GM12864 (cell line): ENCODE results near the gene AGO3.

Experiments
- DNase-seq: peaks from one replicate; pipeline ENCODE4 v3.0.0-alpha.2; 2011; ENCODE audit warnings: low read depth
- H3K4me3 ChIP-seq: 2 replicates; pipeline ENCODE4 v1.5.1; 2011; ENCODE audit warnings: mild to moderate bottlenecking, low read depth, low read length, control low read depth
- CTCF ChIP-seq: IDR thresholded peaks from 2 replicates; pipeline ENCODE4 v1.5.1; 2011; ENCODE audit warnings: low read depth, mild to moderate bottlenecking, moderate library complexity, low read length, control low read depth, inconsistent platforms; ENCODE audit errors: missing control alignments

The AGO3 gene

DNA sequence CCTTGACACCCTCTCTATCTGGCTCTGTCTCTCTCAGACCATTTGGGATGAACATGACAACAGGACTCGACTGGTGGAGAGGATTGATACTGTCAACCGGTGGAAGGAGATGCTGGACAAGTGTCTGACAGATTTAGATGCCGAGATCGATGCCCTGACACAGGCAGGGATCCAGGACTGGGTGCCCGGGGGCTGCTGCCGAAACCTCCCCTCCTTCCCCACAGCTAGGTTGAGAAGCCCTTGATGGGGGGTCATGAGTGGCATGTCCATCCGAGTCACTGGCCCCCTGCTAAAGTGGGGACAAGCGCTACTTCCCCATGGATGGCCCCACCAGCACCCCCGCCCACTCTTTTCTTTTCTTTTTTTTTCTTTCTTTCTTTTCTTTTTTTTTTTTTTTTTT lies 154.2 kb downstream of the AGO3 start:
- no peak for TF ChIP-seq CTCF
- no peak overlapping the region for H3K4me3 ChIP-seq
- DNase-seq, result no peak

GRCh38 chr1:36085686-36086526 lies 155.0 kb downstream of the AGO3 start:
- no peak overlapping the region for H3K4me3 ChIP-seq
- no peak for DNase-seq
- TF ChIP-seq CTCF, result no peak

GRCh38 chr1:36086529-36087232 lies 155.8 kb downstream of the AGO3 start:
- no peak overlapping the region for H3K4me3 ChIP-seq
- no peak for TF ChIP-seq CTCF

GRCh38 chr1:36087233-36088123 lies 156.6 kb downstream of the AGO3 start:
- no peak overlapping the region for H3K4me3 ChIP-seq
- no peak for DNase-seq

More at GRCh38 chr1:36086529-36087232, 155.8 kb downstream of the AGO3 start:
- no peak for DNase-seq

DNA sequence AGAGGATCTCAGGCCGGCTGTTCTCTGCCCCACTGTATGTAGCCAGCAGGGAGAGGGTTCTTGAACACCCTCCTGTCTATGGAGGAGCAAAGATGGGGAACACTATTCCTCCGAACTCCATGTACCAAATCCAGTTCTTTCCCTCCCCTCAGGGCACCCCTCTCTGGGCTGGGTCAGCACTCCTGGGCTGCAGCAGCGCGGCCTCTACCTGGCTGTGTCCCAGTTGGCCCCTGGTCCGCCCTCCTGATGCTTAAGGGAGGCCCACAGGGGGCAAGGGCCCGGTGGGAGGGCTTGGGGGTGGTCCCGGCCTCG lies 157.3 kb downstream of the AGO3 start:
- no peak for DNase-seq
- TF ChIP-seq CTCF, result no peak
- H3K4me3 ChIP-seq, result peak overlapping the region; percentile 77

More at GRCh38 chr1:36087233-36088123, 156.6 kb downstream of the AGO3 start:
- TF ChIP-seq CTCF, result peak; percentile 23

DNA sequence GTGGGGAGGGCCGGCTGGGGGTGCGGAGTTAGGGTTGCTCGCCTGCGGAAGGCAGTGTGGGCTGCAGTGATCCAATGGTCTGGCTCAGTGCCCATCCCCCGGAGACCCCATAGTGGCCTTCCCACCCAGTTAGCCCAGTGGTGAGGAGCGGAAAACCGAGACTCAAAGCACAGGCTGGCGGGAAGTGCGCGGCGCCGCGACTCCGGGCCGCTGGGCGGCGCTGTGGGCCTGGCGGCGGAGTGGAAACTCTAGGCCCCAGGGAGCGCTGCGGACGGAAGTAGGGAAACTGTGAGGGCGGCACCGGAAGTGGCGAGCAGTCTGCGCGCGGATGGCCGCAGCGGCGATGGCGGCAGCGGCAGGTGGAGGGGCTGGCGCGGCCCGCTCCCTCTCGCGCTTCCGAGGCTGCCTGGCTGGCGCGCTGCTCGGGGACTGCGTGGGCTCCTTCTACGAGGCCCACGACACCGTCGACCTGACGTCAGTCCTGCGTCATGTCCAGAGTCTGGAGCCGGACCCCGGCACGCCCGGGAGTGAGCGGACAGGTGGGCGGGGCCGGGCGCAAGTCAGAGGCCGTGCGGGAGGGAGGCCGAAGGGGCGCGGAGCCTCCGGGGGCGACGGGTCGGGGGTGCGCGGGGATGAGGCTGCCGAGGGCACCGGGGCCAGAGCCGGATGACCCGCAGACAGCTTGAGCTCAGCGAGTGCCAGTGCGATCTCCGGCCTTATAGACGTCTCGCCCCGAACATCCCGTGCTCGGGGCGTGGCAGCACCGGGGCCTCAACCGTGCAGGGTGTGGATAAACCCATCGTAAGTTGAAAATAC lies 157.9 kb downstream of the AGO3 start, which contains the start of gene ADPRS:
Gene ADPRS, plus strand, starts transcription at position 316 of the 816 bp plus-strand sequence. Its CDS starts 13 bp downstream, at position 329.
- DNase-seq, result peak; percentile 75
- H3K4me3 ChIP-seq, result peak within 1 kb of the TSS; percentile 77
- peak; percentile 99 for TF ChIP-seq CTCF
